ENCODE data around the gene PCDHGA6. TPM values are rescaled to one million over a fixed set of nuclear protein-coding genes. Genes with fewer than 3 reads are reported as not detected.

The PCDHGA6 gene
- total and polyA plus RNA-seq, 2 donors (not counting 1 experiment from before 2014, with no cell fraction given) = 0.78 to 2.5 TPM

DNA sequence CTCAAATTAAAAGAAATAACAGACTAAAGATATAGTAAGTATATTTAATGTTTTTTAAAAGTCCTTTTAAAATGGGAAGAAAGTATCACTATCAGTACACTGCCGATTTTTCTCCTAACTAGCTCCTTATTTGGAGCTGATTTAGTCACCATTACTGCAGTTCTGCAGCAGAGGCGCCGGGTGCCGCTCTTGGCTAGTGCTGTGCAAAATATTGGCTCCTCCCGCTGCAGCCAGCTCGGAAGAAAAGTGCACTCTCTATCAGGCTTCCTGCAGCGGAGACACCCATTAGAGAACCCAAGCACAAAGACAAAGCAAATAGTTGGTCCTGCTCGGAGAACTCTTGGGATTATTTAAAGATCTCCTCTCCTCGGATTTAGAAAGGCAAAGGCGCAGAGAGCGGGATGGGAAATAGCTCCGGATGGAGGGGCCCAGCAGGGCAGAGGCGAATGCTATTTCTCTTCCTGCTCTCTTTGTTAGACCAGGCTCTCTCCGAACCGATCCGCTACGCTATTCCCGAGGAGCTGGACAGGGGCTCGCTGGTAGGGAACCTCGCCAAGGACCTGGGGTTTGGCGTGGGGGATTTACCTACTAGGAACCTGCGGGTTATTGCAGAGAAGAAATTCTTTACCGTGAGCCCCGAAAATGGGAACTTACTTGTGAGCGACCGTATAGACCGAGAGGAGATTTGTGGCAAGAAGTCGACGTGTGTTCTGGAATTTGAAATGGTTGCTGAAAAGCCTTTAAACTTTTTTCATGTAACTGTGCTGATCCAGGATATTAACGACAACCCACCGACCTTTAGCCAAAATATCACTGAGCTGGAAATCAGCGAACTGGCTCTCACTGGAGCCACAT lies 3.5 kb upstream of the PCDHGA6 start, which contains the start of gene PCDHGB3:
TSS of gene PCDHGB3 (plus strand) at position 249 of the 855 bp plus-strand sequence. CDS start at position 402, 153 bp downstream.
- peak within 1 kb of the TSS; percentile 71 for H2AFZ ChIP-seq (ENCODE audit: insufficient read depth, low read depth, low read length, poor library complexity, severe bottlenecking)
- TF ChIP-seq, protein P1, sequence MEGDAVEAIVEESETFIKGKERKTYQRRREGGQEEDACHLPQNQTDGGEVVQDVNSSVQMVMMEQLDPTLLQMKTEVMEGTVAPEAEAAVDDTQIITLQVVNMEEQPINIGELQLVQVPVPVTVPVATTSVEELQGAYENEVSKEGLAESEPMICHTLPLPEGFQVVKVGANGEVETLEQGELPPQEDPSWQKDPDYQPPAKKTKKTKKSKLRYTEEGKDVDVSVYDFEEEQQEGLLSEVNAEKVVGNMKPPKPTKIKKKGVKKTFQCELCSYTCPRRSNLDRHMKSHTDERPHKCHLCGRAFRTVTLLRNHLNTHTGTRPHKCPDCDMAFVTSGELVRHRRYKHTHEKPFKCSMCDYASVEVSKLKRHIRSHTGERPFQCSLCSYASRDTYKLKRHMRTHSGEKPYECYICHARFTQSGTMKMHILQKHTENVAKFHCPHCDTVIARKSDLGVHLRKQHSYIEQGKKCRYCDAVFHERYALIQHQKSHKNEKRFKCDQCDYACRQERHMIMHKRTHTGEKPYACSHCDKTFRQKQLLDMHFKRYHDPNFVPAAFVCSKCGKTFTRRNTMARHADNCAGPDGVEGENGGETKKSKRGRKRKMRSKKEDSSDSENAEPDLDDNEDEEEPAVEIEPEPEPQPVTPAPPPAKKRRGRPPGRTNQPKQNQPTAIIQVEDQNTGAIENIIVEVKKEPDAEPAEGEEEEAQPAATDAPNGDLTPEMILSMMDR (IDR thresholded peaks at IDR 0.05) = peak; percentile 38
- TF ChIP-seq EZH2 (IDR thresholded peaks at IDR 0.05; ENCODE audit: borderline replicate concordance, insufficient read depth, low read depth, low read length, poor library complexity, severe bottlenecking) = no peak
- ChIA-PET CTCF (interaction anchor here (0.7 to 3.0 kb wide), 15 partner anchors 12 to 509 kb away, joined by 3 to 17 read pairs (median 4); partner anchors contain the start of genes PCDHGA10, PCDHGA11, PCDHGA12 and PCDHGC3), POLR2A (no interaction called here)
- H4K20me1 ChIP-seq (ENCODE audit: control insufficient read depth, insufficient read depth, low read length, poor library complexity, severe bottlenecking) = no peaks in the 10 kb centered on the region
- Mint-ChIP-seq H3K27me3 (peaks cover 53% of the 10 kb centered on the region), H3K27ac (peak within 1 kb of the TSS; percentile 39), H3K4me3 (peak within 1 kb of the TSS; percentile 82), H3K9me3 (ENCODE audit: insufficient read depth) (peaks cover 9% of the 10 kb centered on the region), H3K4me1 (peaks cover 8% of the 10 kb centered on the region)
- H3K4me2 ChIP-seq (replicated peaks; ENCODE audit: low read depth, low read length, poor library complexity, severe bottlenecking) = peak within 1 kb of the TSS; percentile 58
- no peaks in the 10 kb centered on the region for H3K79me2 ChIP-seq (ENCODE audit: control insufficient read depth, insufficient read depth, low read length)
- peaks cover 0 to 5% of the 10 kb centered on the region in 2 donors for H3K4me1 ChIP-seq (ENCODE audit: control insufficient read depth in 2 of 2, insufficient read depth in 2 of 2, low read length in 2 of 2)
- DNase-seq = peak; percentile 54
- peaks cover 4 to 61% (median 45%) of the 10 kb centered on the region in 3 donors for H3K9me3 ChIP-seq (ENCODE audit: control extremely low read depth in 1 of 3, control insufficient read depth in 2 of 3, insufficient read depth in 1 of 3, low read length in 2 of 3)
- H3K4me3 ChIP-seq (ENCODE audit: control extremely low read depth in 1 of 5, extremely low read depth in 1 of 5, insufficient read depth in 1 of 5, low read depth in 2 of 5, low read length in 4 of 5) = peak within 1 kb of the TSS in 4 of 5 experiments; percentile 23 to 55 (median 38)
- peak within 1 kb of the TSS; percentile 51 for H3K9ac ChIP-seq (ENCODE audit: low read length)
- no peak within 1 kb of the TSS for H3K27ac ChIP-seq (ENCODE audit: low read length in 2 of 2)
- H3K36me3 ChIP-seq (replicated peaks in 1 of 2; ENCODE audit: control extremely low read depth in 1 of 2, control insufficient read depth in 1 of 2, extremely low read depth in 1 of 2, insufficient read depth in 2 of 2, low read length in 1 of 2) = no peaks in the 10 kb centered on the region
- peaks cover 0 to 65% (median 39%) of the 10 kb centered on the region in 4 experiments for H3K27me3 ChIP-seq (replicated peaks in 1 of 4; ENCODE audit: control extremely low read depth in 1 of 4, control insufficient read depth in 3 of 4, insufficient read depth in 4 of 4, low read length in 3 of 4)
- peak; percentile 74 for ATAC-seq (ENCODE audit: low read depth)
- intact Hi-C loops (cut with micrococcal nuclease) = loop anchor here (1.0 to 5.0 kb wide), 2 partner anchors 32 to 188 kb away; partner anchors contain the start of gene PCDHGA9
- 26% methylated on average over 32 of the region's 32 CpGs for WGBS (ENCODE audit: insufficient coverage)

All from B cell (primary cell).